Endometrial microvascular endothelial cells (primary cell): Measurements from ENCODE around the gene OTULIN. TPM values are rescaled to one million over a fixed set of nuclear protein-coding genes. Genes with fewer than 3 reads are reported as not detected.

ENCODE experiments used
- in situ Hi-C: cut with HindIII; loops from 2 replicates; pipeline ENCODE4 v1.10.0; 2017; ENCODE audit warnings: low sequenced_read_pairs, low pct_unique_long_range_greater_than_20kb; ENCODE audit errors: inconsistent ontology term
- total RNA-seq: library from RNA; depleted of rRNA; stranded (reverse); fragments of >200 nt; gene quantifications from one replicate; pipeline ENCODE4 v1.2.3, GENCODE V29; 2015; ENCODE audit errors: inconsistent ontology term

The OTULIN gene
- total RNA-seq, 1 donor from 2014 or later = 12.3 TPM

- in situ Hi-C loops = loop anchor here (25.0 kb wide), 1 partner anchor 150 kb away; the partner anchor contains the start of gene ANKH
Measured at GRCh38 chr5:14712666-14713065, 48.1 kb downstream of the OTULIN start.

DNA sequence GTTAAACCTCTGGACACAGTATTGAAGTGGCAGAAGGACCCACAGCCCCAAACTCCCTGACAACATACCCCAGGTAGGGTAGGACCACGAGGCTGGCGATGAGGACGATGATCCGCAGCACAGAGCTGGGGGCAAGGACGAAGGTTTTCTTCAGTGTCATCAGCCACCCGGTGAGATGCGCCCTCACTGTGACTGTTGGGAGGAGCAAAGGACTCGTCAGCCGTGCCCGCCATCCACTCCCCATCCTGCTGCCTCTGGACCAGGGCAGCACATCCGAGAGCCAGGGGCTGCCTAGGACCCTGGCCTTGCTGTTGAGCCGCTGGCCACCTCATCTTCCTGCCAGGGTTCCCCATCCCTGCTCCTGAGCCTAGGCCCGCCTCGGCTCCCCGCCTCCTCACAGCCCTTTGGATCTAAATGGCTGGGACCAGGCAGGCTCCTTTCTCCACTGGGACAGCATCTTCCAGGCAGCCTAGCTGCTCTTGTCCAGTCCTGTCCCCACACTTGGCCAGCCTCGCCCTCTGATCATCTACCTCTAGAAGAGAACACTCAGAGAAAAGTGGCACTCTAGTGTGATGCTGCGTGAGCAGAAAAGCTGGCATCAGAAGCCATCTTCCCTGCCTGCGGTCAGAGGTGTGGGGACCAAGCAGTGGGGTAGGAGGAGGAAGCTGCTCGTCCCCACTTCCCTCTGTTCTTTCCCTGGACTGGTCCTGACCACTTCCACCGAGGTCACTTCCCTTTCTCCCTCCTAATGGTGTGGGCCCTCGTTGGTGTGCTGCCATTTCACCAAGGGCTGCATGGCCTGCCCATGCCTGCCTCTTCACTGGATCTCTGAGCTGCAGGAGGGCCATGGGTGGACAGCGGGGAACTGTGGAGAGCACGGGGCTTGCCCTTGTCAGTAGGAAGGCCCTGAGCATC, 49.2 kb downstream of the OTULIN start:
- in situ Hi-C loops = loop anchor here (25.0 kb wide), 1 partner anchor 149 kb away; the partner anchor contains the start of gene ANKH

DNA sequence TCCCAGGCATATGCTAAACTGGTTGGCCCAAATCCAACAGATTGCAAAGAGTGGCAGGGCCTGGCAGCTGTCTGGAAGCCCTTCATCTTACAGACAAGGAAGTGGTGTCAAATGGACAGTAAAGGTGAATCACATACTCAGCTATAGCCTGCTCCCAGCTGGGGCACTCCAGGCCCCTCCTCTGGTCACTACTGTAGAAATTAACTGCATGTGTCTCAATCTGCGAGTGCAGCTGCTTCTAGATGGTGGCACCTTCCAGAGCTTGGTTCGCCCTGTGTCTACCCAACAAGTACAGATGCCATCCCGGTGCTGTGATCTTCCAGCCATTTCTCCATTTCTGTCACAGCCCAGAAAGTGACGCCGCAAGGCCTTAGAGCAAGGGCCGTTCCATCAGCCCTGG, 50.2 kb downstream of the OTULIN start:
- in situ Hi-C loops = loop anchor here (25.0 kb wide), 1 partner anchor 148 kb away; the partner anchor contains the start of gene ANKH

DNA sequence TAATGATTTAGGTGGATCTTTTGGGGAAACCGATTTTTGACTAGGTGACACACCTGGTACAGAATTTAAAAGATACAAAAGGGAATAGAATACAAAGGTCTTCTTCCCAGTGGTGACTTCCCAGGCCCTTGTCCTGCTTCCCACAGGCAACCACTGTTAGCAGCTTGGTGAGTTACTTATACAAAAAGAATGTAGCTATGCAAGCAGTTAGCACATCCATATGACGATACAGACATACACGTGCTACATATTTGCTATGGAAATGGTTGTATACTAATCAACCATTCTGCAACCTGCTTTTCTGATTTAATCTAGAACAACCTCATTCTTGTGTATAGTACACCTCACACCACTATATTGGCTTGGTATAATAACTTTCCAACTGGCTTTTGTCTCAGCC, 51.0 kb downstream of the OTULIN start:
- in situ Hi-C loops = loop anchor here (25.0 kb wide), 1 partner anchor 147 kb away; the partner anchor contains the start of gene ANKH

DNA sequence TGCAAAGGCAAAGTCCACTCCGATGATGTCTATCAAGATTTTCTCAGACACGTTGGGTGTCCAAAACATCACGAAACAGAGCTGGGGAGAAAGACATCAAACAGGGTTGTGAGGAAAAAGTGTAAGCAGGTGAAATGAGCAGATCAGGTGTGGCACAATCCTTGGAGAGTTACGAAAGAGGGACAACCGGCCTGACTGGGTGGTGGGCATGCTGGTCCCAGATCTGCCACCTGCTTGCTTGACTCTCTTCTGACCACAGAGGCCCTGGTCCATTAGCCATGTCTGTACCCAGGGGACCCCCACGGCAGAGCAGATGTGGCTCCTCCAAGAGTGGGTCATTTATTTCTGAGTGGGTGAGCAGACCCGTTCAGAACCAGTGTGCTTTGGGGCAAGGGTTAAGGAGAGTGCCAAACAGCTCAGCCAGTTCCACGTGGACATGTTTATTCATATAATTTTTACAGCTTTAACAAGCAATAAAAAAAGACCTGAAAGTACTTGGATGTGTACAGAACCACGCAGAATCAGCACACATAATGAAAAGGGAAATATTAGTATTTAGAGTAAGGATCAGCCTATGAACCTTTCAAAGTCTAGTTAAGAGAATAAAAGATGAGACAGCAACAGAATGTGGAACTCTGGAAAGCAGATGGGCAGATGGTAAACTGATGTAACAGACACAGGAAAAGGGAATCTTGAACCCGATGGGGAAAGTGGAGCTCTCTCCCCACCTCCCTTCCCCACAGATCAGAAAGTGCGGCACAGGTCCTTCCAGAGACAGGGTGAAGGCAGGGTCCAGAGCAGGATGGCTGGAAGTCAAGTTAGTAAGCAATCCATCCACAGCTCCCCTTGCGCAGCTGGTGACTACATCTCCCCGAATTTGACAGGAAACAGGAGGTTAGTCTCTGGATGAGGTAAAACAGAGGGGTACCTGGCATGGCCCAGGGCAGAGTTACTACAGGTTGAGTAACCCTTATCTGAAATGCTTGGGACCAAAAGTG, 52.5 kb downstream of the OTULIN start:
- in situ Hi-C loops = loop anchor here (25.0 kb wide), 1 partner anchor 145 kb away; the partner anchor contains the start of gene ANKH

DNA sequence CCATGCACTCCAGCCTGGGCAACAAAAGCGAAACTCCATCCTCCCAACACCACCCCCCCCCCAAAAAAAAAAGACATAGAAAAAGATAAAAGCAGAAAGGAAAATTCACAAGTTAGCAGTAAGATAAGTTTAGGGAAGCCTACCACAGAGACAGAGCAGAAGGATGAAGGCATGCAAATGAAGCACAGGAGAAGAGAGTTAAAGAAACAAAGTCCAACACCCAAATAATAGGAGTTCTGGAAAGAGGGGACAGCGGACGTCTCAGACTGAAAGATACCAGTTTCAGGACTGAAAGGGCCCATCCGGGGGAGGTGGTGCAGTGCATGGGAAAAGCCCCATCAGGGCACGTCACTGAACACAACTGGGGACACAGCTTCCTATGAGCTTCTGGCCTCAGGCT, 54.3 kb downstream of the OTULIN start:
- in situ Hi-C loops = loop anchor here (25.0 kb wide), 1 partner anchor 144 kb away; the partner anchor contains the start of gene ANKH

- in situ Hi-C loops = loop anchor here (25.0 kb wide), 1 partner anchor 142 kb away; the partner anchor contains the start of gene ANKH
Measured at GRCh38 chr5:14720236-14720923, 55.9 kb downstream of the OTULIN start.

DNA sequence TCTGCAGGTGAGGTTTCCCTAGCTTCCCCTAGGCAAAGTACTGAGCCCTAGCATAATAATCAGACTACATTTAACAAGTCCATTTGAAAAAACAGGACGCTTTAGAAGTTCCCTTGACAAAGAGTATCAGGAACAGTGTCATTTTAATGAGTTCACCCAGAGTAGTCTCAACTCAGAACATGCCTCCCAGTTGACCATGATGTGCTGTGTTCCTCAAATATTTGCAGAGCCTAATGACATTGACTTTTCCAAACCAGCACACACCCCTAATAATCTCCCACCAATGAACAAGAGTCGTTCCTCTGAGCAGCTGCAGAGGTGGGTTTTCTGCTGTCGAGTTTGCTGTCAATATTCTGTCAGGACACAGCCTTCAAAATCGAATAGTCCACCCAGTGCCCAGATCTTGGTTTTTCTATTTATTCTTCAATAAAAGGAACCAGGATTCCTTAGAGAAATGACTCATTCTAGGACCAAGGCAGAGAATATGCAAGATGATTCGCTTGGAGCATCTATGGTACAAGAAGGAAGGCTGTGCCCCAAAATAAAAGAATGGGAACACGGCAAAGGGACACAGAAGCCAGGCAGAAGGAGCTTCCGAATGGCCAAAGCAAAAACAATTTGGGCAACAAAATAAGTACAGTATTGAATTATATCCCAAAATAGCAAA, 57.6 kb downstream of the OTULIN start:
- in situ Hi-C loops = loop anchor here (25.0 kb wide), 1 partner anchor 140 kb away; the partner anchor contains the start of gene ANKH

- in situ Hi-C loops = loop anchor here (25.0 kb wide), 1 partner anchor 139 kb away; the partner anchor contains the start of gene ANKH
Measured at GRCh38 chr5:14722923-14723322, 58.4 kb downstream of the OTULIN start.

DNA sequence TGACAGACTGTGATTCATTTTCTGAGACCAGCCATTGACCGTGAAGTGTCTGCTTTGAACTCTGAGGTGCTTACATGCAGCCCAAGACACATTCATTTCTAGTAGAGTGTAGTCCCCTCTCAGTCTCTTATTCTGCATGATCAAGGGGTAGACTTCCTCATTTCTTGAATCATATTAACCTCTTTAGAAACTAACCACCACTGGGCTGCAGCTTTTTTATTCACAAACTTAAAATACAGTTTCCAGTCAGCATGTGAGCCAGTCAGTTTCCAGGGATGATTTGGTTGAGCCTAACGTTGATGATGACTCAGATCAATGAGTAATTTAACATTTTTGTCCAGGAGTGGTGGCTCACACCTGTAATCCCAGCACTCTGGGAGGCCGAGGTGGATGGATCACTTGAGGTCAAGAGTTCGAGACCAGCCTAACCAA, 59.2 kb downstream of the OTULIN start:
- in situ Hi-C loops = loop anchor here (25.0 kb wide), 1 partner anchor 139 kb away; the partner anchor contains the start of gene ANKH

DNA sequence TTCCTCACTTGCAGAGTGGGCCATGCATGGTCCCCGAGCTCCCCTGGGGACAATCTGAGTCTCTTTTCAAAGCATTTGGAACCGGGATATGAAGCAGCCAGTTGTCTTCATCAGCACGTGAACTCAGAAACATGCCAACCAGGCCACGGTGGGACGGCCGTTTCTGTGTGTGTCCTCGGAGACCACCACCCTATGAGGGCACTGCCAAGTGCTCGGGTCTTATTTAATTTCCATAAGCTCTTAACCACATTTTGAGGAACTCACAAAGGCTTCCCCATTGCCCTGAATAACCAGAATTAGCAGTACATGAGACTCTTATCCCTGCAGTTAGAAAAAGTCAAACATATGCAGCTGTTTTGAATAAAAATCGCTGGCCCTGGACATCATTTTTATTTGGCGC, 60.1 kb downstream of the OTULIN start:
- in situ Hi-C loops = loop anchor here (25.0 kb wide), 2 partner anchors 138 to 288 kb away; partner anchors contain the start of gene ANKH

- in situ Hi-C loops = loop anchor here (25.0 kb wide), 1 partner anchor 286 kb away; no protein-coding TSS in a partner anchor
Measured at GRCh38 chr5:14726066-14726838, 61.7 kb downstream of the OTULIN start.

GRCh38 chr5:14727428-14727865, 62.9 kb downstream of the OTULIN start:
- in situ Hi-C loops = loop anchor here (25.0 kb wide), 1 partner anchor 285 kb away; no protein-coding TSS in a partner anchor

- in situ Hi-C loops = loop anchor here (25.0 kb wide), 1 partner anchor 284 kb away; no protein-coding TSS in a partner anchor
Measured at GRCh38 chr5:14727928-14728458, 63.5 kb downstream of the OTULIN start.

DNA sequence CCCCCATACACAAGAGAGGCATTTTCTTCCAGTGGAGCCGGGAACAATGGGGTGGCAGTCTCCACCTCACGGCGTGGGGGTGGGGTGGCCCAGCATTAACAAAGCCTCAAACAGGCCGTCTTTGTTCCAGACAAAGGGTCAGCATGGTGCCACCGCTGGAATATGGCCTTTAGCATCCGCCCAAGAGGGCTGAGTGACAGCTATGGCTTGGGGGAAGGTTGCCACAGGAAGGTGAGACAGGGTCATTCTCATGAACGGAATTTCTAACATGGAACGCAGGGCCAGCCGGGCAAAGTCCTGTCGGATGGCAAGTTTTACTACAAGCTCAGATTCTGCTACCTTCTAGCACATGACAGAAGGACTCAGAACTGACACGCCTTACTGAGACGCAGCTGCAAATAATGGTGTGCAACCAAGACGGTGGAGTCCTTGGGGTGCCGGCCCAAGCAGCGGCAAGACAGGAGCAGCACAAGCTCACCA, 64.0 kb downstream of the OTULIN start:
- in situ Hi-C loops = loop anchor here (25.0 kb wide), 1 partner anchor 284 kb away; no protein-coding TSS in a partner anchor
